AG10803 (cell line): ENCODE measurements around the gene DDX49.

Experiments used
- DNase-seq: peaks from one replicate; pipeline ENCODE4 v3.0.0; 2010; ENCODE audit warnings: low read depth
- H3K4me3 ChIP-seq: 2 replicates; pipeline ENCODE4 v1.5.1; 2011; ENCODE audit warnings: mild to moderate bottlenecking, low read length, control low read depth
- TF ChIP-seq, protein P1 (sequence below): conservative IDR thresholded peaks from 2 replicates; pipeline ENCODE4 v1.5.1; 2011; ENCODE audit warnings: mild to moderate bottlenecking, low read length, control low read depth, inconsistent platforms

The DDX49 gene, protein sequence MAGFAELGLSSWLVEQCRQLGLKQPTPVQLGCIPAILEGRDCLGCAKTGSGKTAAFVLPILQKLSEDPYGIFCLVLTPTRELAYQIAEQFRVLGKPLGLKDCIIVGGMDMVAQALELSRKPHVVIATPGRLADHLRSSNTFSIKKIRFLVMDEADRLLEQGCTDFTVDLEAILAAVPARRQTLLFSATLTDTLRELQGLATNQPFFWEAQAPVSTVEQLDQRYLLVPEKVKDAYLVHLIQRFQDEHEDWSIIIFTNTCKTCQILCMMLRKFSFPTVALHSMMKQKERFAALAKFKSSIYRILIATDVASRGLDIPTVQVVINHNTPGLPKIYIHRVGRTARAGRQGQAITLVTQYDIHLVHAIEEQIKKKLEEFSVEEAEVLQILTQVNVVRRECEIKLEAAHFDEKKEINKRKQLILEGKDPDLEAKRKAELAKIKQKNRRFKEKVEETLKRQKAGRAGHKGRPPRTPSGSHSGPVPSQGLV

DNA sequence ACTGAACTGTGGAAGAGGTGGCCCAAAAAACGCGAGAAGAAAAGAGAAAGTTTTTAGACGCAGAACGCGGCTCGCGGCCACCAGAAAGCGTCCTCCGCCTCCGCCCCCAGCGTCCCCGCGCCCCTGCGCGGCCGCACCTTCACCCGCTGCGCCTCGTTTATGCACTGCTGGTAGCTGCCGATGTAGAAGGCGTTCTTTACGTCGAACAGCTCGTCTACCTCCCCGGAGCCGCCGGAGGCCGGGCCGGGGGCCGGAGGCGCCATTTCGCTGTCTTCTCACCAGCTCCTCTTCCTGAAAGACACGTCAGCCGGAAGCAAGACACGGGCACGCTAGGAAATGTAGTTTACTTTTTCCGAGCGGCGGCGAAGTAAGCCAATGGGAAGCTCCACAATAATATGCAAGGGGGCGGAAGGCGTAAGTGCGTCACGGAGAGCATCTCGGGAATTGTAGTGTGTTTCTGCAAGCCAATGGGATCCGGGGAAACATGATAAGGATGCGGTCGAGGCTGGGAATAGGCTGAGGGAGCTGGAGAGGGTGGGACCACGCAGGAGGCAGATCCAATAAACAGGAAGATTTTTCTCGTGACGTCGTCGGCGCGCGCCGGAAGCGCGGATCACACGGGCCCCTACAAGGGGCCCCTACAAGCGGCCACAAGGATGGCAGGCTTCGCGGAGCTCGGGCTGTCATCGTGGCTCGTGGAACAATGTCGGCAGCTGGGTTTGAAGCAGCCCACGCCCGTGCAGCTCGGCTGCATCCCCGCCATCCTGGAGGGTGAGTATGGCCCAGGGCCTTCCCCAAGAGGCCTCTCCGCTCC is at the start of gene DDX49, which contains the start of gene COPE:
TSS of gene DDX49 (plus strand) at position 630 of the 814 bp plus-strand sequence. CDS start at position 657, 27 bp downstream.
TSS of gene COPE (minus strand) at position 302 of the 814 bp plus-strand sequence. CDS start at position 263, 39 bp downstream.
- DNase-seq, result peak; percentile 100
- peak within 1 kb of the TSS; percentile 98 for H3K4me3 ChIP-seq
- TF ChIP-seq, protein P1, sequence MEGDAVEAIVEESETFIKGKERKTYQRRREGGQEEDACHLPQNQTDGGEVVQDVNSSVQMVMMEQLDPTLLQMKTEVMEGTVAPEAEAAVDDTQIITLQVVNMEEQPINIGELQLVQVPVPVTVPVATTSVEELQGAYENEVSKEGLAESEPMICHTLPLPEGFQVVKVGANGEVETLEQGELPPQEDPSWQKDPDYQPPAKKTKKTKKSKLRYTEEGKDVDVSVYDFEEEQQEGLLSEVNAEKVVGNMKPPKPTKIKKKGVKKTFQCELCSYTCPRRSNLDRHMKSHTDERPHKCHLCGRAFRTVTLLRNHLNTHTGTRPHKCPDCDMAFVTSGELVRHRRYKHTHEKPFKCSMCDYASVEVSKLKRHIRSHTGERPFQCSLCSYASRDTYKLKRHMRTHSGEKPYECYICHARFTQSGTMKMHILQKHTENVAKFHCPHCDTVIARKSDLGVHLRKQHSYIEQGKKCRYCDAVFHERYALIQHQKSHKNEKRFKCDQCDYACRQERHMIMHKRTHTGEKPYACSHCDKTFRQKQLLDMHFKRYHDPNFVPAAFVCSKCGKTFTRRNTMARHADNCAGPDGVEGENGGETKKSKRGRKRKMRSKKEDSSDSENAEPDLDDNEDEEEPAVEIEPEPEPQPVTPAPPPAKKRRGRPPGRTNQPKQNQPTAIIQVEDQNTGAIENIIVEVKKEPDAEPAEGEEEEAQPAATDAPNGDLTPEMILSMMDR, result no peak; the same call in 1 of the 2 replicates

DNA sequence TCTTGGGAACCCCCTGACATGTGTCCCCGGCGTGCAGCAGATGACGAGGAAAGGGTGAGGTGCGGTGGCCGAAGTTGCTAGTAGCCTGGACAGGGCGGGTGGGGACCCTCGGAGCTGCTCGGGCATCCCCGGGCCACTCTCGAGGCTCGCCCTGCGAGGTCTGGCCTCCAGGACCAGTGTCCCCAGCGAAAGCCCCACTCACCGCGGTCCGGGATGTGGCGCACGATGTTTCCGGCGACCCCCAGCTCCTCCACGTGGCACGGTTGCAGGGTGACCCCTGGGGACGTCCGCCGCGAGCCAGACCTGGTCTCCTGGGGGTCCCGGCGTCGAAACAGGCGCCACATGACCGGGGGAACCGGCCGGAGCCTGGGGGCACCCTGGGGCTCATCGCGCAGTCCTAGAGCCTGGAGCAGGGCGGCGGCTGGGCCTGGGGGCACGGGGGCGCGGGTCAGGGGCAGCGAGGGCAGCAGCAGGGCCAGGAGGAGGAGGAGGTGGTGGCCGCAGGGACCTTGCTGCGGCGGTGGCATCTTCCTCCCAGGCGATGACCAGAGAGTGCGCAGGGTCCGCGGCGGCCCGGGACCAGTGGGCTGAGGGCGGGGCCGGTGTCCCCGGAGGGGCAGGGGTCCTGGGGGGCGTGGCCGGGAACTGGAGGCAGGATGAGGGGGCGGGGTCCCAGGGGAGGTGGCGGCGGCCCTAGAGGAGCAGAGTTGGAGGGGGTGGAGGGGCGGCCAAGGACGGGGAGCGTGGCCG is 49.6 kb upstream of the DDX49 start:
- no peak overlapping the region for H3K4me3 ChIP-seq
- DNase-seq, result no peak
- TF ChIP-seq, protein P1, result no peak

DNA sequence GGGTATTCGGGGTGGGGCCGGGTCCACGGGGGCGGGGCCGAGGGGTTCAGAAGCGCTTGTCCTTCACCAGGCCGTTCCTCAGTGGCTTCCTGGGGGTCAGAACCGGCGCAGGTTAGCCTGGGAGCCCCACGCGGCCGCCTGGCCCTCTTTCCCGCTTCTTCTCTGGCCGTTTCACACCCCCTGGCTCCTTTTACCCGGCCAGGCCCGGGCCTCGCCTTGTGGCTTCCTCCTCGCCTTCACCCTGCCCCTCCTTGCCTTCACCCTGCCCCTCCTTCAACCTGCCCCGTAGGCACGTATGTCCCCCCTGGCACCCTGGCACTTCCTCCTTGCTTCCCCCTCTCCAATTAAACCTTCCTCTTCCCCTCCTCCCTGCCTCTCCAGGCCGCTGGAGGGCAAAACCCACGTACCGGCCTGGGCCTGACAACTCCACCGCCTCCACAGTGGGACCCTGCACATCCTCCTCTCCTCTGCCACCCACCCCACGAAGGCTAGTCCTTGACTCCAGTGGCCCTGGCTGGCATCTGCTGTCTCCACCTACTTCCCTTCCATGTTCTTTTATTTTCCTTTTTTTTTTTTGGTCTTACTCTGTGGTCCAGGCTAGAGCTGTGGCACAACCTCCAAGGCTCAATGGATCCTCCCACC is 48.9 kb upstream of the DDX49 start:
- no peak for DNase-seq
- TF ChIP-seq, protein P1, result no peak
- no peak overlapping the region for H3K4me3 ChIP-seq

DNA sequence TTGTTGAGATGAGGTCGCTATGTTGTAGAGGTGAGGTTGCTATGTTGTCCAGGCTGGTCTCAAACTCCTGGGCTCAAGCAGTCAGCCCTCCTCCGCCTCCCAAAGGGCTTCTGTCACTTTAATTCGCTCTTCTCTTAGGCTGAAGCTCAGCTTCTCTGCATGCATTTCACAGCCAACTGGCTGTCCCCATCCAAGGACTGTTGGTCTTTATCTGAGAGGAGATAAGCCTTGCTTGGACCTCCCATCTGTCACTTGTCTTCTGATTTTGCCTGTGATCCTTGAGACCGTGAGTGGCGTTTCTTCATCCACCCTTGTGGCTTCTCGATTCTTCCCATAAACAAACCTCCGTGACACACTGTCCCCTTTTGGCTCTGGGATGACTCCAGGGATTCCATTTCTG is 48.0 kb upstream of the DDX49 start:
- TF ChIP-seq, protein P1, result no peak
- H3K4me3 ChIP-seq, result no peak overlapping the region
- no peak for DNase-seq

DNA sequence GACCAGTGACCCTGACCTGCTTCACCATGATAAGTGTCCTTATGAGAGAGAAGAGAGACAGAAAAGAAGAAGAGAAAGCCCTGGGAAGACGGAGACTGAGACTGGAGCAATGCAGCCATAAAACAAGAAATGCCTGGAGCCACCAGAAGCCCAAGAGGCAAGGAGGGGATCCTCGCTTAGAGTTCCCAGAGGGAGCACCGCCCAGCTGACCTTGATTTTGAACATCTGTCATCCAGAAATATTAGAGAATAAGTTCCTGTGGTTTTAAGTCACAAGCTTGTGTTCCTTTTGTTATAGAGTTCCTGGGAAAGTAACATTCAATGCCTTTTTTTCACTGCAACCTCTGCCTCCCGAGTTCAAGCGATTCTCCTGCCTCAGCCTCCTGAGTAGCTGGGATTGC is 43.8 kb upstream of the DDX49 start:
- H3K4me3 ChIP-seq, result no peak overlapping the region
- peak; percentile 83 for DNase-seq
- TF ChIP-seq, protein P1, result no peak

DNA sequence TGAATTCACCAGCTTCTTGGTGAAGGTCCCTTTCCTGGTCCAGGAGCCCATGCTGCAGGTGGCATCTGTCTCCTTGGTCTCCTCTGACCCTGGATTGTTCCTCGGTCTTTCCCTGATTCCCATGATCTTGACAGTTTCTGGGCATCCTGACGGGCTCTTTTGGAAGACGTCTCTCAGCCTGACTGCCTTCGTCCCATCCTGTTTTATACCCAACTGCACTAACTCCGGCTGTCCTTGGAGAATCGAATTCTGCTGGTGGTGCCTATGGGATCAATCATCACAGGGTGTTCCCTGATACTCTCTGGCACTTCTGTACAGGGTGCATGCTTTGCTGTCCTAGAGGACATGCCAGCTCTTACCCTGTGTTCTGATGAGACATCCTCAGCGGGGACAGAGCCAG is 42.6 kb upstream of the DDX49 start:
- TF ChIP-seq, protein P1, result no peak
- DNase-seq, result no peak
- no peak overlapping the region for H3K4me3 ChIP-seq
